HG02943 (cell line): Measurements from ENCODE around the gene SASH3.
A peak's percentile ranks its signal among the peaks of the same experiment; 100 is the strongest.
"Not testable (repeated sequence)": the region's sequence is repeated elsewhere in the genome, so short reads cannot be mapped to it uniquely, and the experiment has no call there.

Experiments used
- ATAC-seq: cut with Tn5 transposase; IDR thresholded peaks from one replicate; pipeline ENCODE4 v1.9.1; 2021; ENCODE audit warnings: mild to moderate bottlenecking, low read depth, moderate library complexity; ENCODE audit not compliant: unreplicated experiment

The SASH3 gene

DNA sequence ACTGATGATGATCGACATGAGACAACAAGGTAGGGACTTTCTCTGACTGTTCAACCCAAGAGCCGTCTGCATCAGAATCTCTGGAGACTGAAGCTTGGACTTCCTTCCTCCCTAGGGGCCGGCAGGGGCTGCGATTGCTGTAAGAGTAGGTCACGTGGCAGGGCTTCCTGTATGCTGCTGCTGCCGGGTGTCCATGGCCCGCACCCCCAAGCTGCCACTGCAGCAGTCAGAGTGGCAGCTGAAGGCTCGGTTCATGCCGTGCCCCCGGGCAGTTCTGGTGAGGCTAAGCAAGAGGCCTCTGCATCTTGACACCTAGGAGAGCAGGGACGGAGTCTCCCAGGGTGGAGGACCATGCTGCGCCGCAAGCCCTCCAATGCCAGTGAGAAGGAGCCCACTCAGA is at the start of gene SASH3:
Gene SASH3 (plus strand): TSS at position 203 of the 400 bp plus-strand sequence. CDS start 149 bp downstream, at position 352.
- ATAC-seq, result peak; percentile 22

DNA sequence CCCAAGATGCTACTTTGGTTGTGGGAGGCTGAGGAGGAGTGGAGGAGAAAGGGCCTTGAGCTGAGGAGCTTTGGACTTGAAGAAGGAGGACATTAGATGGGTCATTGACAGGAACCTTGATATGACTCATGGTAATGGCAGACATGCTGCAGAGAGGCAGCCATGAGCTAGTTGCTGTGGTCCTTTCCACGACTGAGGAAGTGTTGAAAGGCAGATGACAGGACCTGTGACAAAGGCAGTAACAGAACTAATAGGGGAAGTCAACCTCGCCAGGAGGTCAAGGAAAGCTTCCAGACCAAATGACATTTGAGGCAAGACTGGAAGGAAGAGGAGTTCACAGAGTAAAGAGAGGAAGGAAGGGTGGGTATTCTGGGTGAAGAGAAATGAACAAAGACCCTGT is 48.5 kb upstream of the SASH3 start:
- ATAC-seq, result no peak

DNA sequence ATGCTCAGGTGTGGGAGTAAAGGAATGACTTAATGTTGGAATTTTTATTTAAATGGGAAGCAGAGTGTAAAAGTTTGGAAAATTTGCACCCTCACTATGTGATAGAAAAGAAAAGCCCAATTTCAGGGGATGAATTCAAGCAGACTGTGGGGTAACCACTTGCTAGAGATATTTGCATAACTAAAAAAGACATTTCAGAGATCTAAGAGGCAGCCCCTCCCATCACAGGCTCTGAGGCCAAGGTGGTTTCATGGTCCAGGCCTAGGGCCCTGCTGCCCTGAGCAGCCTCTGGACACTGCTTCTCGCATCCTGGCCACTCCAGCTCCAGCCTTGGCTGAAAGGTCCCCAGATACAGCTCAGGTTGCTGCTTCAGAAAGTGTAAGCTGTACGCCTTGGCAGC is 46.9 kb upstream of the SASH3 start:
- ATAC-seq, result no peak

DNA sequence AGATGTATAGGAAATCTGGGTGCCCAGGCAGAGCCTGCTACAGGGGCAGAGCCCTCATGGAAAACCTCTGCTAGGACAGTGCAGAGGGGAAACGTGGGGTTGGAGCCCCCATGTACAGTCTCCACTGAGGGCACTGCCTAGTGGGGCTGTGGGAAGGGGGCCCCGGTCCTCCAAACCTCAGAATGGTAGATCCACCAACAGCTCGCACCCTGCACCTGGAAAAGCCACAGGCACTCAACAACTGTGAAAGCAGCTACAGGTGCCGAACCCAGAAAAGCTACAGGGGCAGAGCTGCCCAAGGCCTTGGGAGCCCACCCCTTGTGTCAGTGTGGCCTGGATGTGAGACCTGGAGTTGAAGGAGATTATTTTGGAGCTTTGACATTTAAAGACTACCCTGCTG is 46.4 kb upstream of the SASH3 start:
- ATAC-seq, result no peak

DNA sequence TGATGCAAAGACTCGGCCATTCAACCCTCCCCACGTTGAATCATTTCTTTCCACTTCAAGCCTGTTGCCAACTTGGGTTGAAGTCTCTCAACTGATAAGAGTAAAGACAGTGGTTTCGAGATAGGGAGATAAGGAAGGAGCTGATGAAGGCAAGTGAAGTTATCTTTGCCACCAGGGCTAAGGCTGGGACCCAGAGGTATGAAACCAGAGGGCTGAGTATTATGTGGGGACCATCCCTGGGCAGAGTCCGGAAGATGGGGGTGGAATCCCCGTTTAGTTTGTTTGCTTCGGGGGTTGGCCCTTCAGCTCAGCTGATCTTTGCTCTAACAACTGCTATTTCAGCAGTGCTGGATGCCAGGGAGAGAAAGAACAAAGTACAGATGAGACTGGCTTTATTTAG is 43.3 kb upstream of the SASH3 start:
- no peak for ATAC-seq

DNA sequence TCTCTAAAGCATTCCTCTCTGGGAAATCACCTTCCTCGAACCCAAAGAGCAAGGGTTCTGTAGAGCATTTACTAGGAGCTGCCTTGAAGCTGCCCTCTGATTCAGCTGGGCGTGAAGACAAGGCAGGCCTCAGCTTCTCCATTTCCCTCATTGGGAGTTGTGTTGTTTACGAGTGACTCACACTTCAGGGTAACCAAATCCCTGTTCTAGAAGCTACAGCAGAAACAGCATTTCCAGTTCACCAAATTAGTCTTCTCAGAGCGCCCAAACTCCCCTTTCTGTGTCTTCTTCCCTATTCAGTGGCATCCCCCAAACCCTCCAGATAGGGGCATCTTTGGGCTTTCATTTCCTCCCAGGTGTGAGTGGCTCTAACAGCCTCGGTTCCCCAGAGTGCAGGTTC is 41.8 kb upstream of the SASH3 start:
- no peak for ATAC-seq

DNA sequence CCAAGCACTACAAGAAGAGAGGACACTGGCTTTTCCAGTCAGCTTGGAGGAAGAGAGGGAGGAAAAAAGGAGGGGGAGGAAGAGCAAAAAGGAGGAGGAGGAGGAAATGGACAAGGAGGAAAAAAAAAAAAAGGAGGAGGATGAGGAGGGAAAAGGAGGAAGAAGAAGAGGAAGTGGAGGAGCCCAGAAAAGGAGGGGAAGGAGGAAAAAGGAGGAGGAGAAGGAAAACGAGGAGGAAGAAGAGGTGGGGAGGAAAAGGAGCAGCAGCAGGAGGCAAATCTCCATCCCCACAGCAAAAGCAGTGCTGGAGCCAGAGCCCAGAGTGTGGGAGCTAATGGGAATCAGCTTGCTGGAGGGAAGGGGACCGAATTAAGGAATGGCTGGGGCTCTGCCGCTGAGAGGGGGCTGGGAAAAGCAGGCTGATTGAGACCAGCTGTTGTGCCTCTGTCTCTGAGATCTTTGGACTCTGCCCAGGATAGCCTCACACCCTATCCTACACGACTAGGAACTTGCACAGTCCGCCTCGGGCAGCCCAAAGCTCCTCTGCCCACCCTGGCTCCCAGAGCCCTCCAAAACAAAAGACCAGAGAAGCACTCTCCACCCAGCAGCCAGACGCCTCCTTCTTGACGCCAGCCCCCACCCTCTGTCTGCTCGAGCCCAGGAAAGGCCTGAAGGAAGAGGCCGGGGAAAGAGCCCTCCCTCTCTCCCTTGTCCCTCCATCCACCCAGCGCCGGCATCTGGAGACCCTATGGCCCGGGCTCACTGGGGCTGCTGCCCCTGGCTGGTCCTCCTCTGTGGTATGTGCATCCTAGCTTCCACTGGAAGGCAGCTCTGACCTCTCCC is 41.1 kb upstream of the SASH3 start, which contains the start of gene XPNPEP2:
Gene XPNPEP2 (plus strand): TSS at position 514 of the 843 bp plus-strand sequence. CDS start 235 bp downstream, at position 749.
- ATAC-seq, result no peak

DNA sequence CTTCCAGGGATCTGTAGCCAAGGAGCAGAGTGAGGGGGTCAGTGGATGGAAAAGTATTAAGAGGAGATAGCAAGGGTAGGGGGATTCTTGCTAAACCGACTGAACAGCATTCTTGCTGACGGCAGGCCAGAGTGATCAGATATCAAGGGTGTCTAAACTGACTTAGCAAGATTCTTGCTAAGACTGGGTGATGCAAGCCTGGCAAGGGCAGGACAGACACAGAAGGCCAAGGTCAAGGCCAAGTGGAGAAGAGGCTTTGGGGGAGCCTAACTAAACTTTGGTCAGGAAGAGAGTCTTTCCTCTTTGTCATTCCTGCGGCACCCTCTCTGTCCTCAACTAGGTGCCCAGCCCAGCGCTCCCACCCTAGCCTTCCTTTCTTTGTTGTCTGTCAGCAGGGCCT is 40.2 kb upstream of the SASH3 start:
- no peak for ATAC-seq

DNA sequence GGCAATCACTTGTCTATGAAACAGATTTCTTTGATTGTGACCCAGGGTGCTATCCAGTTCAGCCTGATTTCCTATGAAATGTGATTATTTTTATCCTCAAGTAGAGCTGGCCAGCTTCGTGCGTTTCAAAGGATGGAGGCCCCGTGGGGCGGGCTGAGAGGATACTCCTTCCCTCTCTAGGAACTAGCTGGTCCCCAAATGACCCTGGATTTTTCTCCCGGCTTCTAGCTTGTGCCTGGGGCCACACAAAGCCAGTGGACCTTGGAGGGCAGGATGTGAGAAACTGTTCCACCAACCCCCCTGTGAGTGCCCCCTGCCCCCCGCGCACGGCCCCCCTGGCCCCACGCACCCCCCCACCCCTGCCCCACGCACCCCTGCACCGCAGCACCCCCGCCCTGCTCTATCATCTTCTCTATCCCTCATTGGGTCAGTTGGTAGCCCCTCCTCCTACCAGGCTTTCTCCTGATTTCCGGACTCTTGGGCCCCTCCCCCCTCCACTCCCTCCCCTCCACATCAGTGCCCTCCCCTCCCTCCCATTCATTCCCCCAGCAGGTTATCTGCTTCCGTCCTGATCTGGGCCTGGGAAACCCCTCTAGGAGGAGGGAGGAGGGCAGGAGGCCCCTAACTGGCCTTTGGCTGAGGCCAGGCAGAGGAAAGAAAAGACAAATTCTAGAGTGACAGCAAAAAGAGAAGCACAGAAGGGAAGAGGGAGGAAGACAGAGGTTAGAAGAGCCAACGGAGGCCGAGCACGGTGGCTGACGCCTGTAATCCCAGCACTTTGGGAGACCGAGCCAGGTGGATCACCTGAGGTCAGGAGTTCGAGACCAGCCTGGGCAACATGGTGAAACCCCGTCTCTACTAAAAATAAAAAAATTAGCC is 37.6 kb upstream of the SASH3 start:
- ATAC-seq, result no peak

DNA sequence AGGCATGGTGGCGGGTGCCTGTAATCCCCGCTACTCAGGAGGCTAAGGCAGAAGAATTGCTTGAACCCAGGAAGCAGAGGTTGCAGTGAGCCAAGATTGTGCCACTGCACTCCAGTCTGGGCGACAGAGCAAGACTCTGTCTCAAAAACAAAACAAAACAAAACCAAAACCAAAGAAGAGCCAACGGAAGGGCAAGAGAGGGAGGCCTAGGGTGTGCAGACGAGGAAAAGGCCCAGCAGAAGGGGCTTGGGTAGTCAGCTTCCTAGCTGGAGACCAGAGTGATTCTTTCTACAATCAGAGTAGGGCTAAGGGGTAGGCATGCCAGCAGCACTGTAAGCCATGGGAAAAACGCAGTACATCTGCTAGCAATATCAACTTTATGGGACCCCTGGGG is 37.0 kb upstream of the SASH3 start:
- not testable (repeated sequence) for ATAC-seq

DNA sequence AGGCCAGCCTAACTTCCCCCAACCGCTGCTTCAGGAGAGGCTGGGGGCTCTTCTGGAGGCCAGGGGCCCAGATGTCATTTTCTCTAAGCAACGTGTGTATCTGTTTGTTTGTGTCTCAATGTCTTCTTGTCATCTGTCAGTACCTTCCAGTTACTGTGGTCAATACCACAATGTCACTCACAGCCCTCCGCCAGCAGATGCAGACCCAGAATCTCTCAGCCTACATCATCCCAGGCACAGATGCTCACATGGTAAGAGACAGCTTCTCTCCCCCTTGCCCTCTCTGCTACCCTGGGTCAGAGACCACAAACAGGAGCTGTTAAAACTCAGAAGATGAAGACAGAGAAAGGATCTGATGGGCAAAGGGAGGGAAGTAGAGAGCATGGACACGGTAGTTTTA is 35.9 kb upstream of the SASH3 start:
- no peak for ATAC-seq

DNA sequence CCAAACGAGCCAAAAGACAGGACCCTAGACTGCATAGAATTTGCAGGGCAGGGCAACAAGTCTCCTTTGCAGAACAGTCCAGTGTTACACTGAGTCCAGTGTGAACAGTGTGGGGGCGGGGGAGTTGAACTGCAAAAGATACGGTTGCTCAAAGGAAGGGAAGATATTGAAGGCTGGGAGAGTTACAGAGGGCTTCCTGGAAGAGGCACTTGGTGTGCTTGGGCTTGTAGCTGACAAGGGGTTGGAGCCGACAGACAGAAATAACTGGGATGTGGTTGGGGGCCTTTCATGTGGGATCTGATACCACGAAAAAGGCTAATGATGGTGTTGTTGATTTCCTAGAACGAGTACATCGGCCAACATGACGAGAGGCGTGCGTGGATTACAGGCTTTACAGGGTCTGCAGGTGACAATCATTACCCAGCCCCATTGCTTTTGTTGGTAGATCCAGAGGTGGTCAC is 34.9 kb upstream of the SASH3 start:
- no peak for ATAC-seq

DNA sequence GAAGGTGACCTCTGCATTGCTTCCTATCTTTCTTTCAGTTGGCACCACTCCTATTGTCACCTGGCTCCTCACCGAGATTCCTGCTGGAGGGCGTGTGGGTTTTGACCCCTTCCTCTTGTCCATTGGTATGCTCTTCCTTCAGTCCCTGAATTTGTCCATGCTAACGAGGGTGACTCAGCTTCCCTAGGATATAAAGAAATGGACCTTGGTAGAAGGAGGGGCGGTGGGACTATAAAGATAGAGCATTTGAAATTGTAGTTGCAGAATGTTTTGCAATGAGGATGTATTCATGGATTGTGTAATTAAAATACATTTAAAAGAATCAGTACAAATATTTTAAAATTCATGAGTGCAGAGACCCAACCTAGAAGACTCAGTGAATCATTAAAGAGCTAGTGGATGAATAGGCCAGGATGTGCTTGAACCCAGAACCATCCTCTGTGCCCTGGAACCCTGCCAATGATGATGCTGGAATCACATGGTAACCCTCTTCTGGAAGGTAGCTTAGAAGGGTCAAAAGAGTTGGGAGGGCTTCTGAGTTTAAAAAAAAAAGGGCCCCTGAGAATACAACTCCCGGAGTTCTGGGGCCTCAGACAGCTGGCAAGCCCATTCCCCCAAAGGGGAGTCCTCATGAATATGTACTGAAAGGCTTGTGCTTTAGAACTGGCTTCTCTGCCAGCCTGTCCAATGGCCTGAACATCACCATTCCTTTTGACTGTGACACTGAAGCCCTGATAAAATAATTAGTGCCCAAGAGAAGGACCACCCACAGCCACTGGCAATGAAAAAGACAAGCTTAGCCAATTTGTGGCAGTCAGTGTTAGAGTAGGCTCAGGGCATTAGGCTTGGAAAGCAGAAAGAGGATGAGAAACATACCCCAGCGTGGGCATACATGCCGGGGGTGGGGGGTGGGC is 32.9 kb upstream of the SASH3 start:
- no peak for ATAC-seq

DNA sequence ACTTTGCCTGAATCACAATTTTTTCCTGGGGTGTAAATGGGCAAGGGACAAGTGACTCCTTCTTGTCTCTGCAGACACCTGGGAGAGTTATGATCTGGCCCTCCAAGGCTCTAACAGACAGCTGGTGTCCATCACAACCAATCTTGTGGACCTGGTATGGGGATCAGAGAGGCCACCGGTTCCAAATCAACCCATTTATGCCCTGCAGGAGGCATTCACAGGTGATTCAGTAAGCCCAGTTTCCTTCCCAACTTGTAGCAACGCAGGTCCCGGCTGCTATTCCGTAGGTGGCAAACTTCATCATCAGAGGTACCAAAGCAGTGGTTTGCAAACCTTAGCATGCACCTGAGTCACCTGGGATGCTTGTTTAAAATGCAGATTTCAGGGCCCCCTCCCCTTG is 32.2 kb upstream of the SASH3 start:
- no peak for ATAC-seq

DNA sequence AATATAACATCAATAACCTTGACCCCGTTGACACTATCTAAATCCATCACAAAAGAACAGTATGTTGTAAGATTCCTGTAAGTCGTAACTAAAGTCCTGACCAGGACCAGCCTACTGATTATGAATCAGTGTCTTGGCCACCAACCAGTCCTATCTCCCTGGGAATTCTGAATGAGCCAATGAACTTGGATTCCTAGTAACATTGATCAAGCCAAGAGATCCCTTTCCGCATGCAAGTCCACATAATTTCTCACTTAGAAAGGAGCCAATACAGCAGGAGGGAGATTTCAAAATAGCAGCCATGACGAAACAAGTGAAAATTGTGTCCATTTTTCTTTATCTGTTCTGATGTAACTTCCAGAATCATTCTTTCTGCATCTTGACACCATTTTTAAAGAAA is 31.4 kb upstream of the SASH3 start:
- no peak for ATAC-seq

DNA sequence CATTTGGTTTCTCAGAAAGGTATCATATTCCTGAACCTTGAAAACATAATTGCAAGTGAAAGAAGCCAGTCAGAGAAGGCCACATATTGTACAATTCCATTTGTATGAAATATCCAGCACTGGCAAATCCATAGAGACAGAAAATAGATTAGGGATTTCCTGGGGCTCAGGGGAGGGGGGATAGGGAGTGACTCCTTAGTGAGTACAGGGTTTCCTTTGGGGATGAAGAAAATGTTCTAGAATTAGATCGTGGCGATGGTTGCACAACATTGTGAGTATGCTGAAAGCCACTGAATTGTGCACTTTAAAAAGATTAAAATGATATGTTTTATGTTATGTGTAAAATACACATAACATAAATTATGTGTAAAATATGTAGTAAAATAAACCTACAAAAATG is 30.7 kb upstream of the SASH3 start:
- ATAC-seq, result no peak

DNA sequence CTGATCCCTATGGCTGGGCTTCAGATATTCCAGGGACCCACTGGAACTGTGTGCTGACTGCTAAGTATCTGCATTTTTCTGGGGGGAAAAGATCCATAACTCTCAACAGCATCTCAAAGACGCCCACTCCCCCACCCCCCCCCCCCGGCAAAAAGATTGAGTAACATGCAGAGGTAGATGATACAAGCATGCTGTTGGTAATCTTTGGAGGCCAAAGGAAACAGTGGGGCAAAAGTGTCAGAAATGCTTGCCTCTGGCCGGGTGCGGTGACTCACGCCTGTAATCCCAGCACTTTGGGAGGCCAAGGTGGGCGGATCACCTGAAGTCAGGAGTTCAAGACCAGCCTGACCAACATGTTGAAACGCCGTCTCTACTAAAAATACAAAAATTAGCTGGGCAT is 28.8 kb upstream of the SASH3 start:
- no peak for ATAC-seq

DNA sequence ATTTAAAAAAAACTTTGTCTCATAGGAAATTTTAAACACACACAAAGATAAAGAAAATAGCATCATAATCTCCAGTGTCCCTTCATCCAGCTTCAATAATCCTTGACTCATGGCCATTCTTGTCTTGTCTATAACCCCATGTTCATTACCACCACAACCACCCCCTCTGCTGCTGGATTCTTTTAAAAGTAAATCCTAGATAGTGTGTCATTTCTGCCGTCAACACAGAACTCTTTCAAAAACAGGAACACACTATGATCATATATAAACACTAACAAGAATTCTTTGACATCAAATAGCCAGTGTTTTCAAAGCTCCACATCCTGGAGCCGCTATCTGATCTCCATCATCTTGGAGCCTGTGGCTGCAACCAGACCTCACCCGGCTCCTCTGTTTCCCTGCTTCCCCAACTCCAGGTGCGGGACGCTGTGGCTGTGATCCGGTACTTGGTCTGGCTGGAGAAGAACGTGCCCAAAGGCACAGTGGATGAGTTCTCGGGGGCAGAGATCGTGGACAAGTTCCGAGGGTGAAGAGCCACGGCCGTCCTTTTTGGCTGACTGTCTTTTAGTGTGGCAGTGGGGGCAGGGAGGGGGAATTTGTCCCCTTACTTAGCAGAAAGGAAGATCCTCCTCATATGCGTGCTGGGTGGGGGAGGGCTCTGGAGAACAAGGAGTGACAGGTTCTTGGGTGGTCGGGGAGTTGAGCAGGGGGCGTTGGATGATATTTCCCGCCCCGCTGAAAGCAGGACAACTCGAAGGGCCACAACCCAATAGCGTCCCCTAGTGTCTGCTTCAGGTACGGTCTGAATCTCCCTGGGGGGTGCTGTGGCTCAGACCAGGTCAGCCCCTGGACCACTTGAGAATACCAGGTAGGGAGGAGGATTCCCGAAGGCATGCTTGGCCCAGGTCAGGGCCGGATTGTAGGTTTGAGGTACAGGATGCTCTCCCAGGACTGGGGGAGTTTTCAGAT is 25.4 kb upstream of the SASH3 start:
- no peak for ATAC-seq
